CD14-positive monocyte (primary cell): Measurements from ENCODE around the gene MMP15. TPM values are rescaled to one million over a fixed set of nuclear protein-coding genes. Genes with fewer than 3 reads are reported as not detected.

Source experiments
- DNase-seq, 3 donors: peaks; one replicate each; pipeline ENCODE4 v3.0.0-alpha.2; 2011 to 2022
- H2AFZ ChIP-seq: 2 replicates; pipeline ENCODE4 v1.6.0; 2012; ENCODE audit warnings: mild to moderate bottlenecking, low read depth, low read length, inconsistent platforms; ENCODE audit not compliant: insufficient read depth, poor library complexity, severe bottlenecking
- H3K27ac ChIP-seq, 2 donors: 1 replicate in 1 of 2; 2 replicates in 1 of 2; pipeline ENCODE4 v1.5.1; 2012 to 2013; ENCODE audit warnings: low read length in 2 of 2, control low read depth in 1 of 2, inconsistent platforms in 1 of 2, low read depth in 1 of 2, mild to moderate bottlenecking in 1 of 2
- H3K27me3 ChIP-seq, 2 donors: one replicate each; pipeline versions ENCODE4 v1.6.0 to v1.6.1; 2011 to 2013; ENCODE audit warnings: low read length in 2 of 2; ENCODE audit not compliant: control insufficient read depth in 2 of 2, insufficient read depth in 2 of 2
- H3K36me3 ChIP-seq, 2 donors: replicated peaks in 1 of 2; 1 replicate in 1 of 2; 2 replicates in 1 of 2; pipeline versions ENCODE4 v1.5.1 to v1.6.1; 2012 to 2013; ENCODE audit warnings: low read length in 2 of 2, control low read depth in 1 of 2, inconsistent platforms in 1 of 2, mild to moderate bottlenecking in 1 of 2; ENCODE audit not compliant: insufficient read depth in 2 of 2, control insufficient read depth in 1 of 2
- H3K4me1 ChIP-seq, 2 donors: 1 replicate in 1 of 2; 2 replicates in 1 of 2; pipeline versions ENCODE4 v1.5.1 to v1.6.1; 2012 to 2013; ENCODE audit warnings: low read length in 2 of 2, control low read depth in 1 of 2, inconsistent platforms in 1 of 2, mild to moderate bottlenecking in 1 of 2, moderate library complexity in 1 of 2; ENCODE audit not compliant: insufficient read depth in 2 of 2, control insufficient read depth in 1 of 2
- H3K4me2 ChIP-seq: replicated peaks from 2 replicates; pipeline ENCODE3; 2012; ENCODE audit warnings: low read length, moderate library complexity, mild to moderate bottlenecking; ENCODE audit not compliant: poor library complexity, severe bottlenecking; ENCODE audit errors: extremely low read depth
- H3K4me3 ChIP-seq, 3 experiments: fragments of 200-600 bp in 1 of 3; sonication (generic) in 1 of 3; replicated peaks in 1 of 3; 1 replicate in 2 of 3; 2 replicates in 1 of 3; pipeline ENCODE4 v1.5.1; 2011 to 2013; ENCODE audit warnings: low read length in 3 of 3, mild to moderate bottlenecking in 3 of 3, control low read depth in 2 of 3, low read depth in 2 of 3, inconsistent platforms in 1 of 3, moderate library complexity in 1 of 3
- H3K79me2 ChIP-seq: 2 replicates; pipeline ENCODE4 v1.6.0; 2012; ENCODE audit warnings: mild to moderate bottlenecking, control low read depth, inconsistent platforms, low read length, moderate library complexity; ENCODE audit not compliant: insufficient read depth
- H3K9ac ChIP-seq: 2 replicates; pipeline ENCODE4 v1.6.0; 2017; ENCODE audit warnings: low read length, mild to moderate bottlenecking; ENCODE audit not compliant: insufficient read depth, poor library complexity, severe bottlenecking
- H3K9me3 ChIP-seq, 2 donors: replicated peaks in 1 of 2; 1 replicate in 1 of 2; 2 replicates in 1 of 2; pipeline versions ENCODE4 v1.5.1 to v1.6.1; 2012 to 2013; ENCODE audit warnings: low read length in 2 of 2, control low read depth in 1 of 2; ENCODE audit not compliant: control insufficient read depth in 1 of 2, insufficient read depth in 1 of 2
- H4K20me1 ChIP-seq: 2 replicates; pipeline ENCODE4 v1.6.0; 2012; ENCODE audit warnings: mild to moderate bottlenecking, low read length, control low read depth, moderate library complexity; ENCODE audit not compliant: insufficient read depth
- H3K27ac Mint-ChIP-seq, 7 donors: one replicate each; pipeline ENCODE4 v1.8.0; 2020; ENCODE audit warnings: mild to moderate bottlenecking in 7 of 7, mixed read lengths in 7 of 7, moderate library complexity in 6 of 7, inconsistent platforms in 2 of 7
- H3K27me3 Mint-ChIP-seq, 3 donors: one replicate each; pipeline ENCODE4 v1.8.0; 2021 to 2022; ENCODE audit warnings: low read depth in 3 of 3, mild to moderate bottlenecking in 3 of 3, mixed read lengths in 3 of 3, moderate library complexity in 3 of 3, inconsistent platforms in 1 of 3
- H3K36me3 Mint-ChIP-seq, 2 donors: one replicate each; pipeline ENCODE4 v1.8.0; 2020; ENCODE audit warnings: mixed read lengths in 2 of 2, inconsistent platforms in 1 of 2, mild to moderate bottlenecking in 1 of 2
- H3K4me1 Mint-ChIP-seq: one replicate; pipeline ENCODE4 v1.8.0; 2020; ENCODE audit warnings: mild to moderate bottlenecking, mixed read lengths
- H3K4me3 Mint-ChIP-seq, 2 donors: one replicate each; pipeline ENCODE4 v1.8.0; 2020; ENCODE audit warnings: mild to moderate bottlenecking in 2 of 2, mixed read lengths in 2 of 2, moderate library complexity in 1 of 2
- H3K9me3 Mint-ChIP-seq, 7 donors: one replicate each; pipeline ENCODE4 v1.8.0; 2020 to 2022; ENCODE audit warnings: mixed read lengths in 7 of 7, mild to moderate bottlenecking in 6 of 7, moderate library complexity in 6 of 7, inconsistent platforms in 2 of 7
- WGBS: methylation state at CpG from one replicate; pipeline ENCODE4 v1.1.5; 2013; ENCODE audit warnings: missing lambda C conversion rate; ENCODE audit not compliant: insufficient coverage; 5-methylcytosine and 5-hydroxymethylcytosine counted together
- intact Hi-C, 2 donors: fragments of 100-400 bp; cut with micrococcal nuclease; formaldehyde crosslinking; loops; one replicate each; pipeline versions ENCODE4 v1.15.0 to v1.15.1; 2023
- polyA plus RNA-seq, 3 donors: library from polyadenylated mRNA; depleted of rRNA in 1 of 3; unstranded in 2 of 3; stranded (reverse) in 1 of 3; fragments of 300-500 nt in 2 of 3; fragments of >200 nt in 1 of 3; fragmentation: Illumina TruSeq in 2 of 3; gene quantifications; 1 replicate in 2 of 3; 2 replicates in 1 of 3; pipeline ENCODE4 v1.2.3, GENCODE V29; 2012 to 2021
- TF ChIP-seq, protein P1 (sequence below): fragments of 200-600 bp; IDR thresholded peaks from one replicate; pipeline ENCODE4 v1.8.0; 2022; ENCODE audit warnings: antibody characterized with exemption, mild to moderate bottlenecking

MMP15 gene
- polyA plus RNA-seq, 3 donors: not detected

DNA sequence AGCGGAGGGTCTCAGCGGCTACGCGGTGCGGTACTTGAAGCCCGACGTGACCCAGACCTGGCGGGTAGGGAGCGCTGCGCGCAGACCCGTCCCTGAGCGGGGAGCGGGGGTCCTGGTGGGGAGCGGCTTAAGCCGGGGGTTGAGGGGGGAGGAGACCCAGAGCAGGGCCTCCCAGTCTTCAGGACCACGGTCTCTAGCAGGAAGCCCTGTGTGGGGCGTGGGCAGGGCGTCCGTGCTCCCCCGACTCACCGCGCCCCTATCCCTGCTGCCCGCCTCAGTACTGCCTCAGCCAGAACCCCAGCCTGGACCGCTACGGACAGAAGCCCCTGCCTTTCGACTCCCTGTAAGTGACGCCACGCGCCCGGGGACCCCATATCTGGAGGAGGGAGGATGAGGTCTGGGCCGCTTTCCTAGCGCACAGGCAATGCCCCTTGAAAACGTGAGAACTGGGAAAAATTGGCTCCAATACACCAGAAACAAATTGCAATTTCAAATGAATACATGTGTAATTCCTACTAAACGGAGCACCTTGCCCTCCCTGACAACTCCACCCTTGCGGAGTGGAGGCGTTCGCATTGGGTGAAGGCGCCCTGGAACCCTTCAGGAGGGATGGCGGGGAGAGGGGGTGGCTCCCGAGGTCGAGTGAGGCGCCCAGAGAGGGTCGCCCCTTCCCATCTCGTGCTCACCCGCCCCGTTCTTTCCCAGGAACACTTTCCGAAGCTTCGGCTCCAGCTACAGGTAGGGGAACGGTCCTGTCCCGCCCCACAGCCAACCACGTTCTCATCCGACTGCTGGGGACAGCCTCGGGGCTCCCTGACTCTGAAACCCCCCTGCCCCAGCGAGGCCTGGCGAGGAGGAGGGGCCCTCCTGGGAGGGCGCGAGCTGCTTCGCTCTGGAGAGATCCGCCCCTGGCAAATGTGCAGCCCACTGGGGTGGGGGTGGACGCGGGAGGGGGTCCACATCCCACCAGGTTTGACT lies 40.1 kb upstream of the MMP15 start:
- peak overlapping the region; percentile 91 for H2AFZ ChIP-seq
- peaks cover 11% of the 10 kb centered on the region for H3K4me1 Mint-ChIP-seq
- H3K27me3 Mint-ChIP-seq: peaks cover 31 to 37% (median 36%) of the 10 kb centered on the region in 3 donors
- H3K27me3 ChIP-seq: peaks cover 0 to 25% of the 10 kb centered on the region in 2 donors
- H3K4me2 ChIP-seq: peak overlapping the region; percentile 86
- intact Hi-C loops: loop anchor here in 1 of 2 donors (2.0 kb wide), 1 partner anchor 13 kb away; no protein-coding TSS in a partner anchor
- peak overlapping the region in 2 of 7 donors; percentile 13 to 30 for H3K27ac Mint-ChIP-seq
- H3K4me3 ChIP-seq: peak overlapping the region; percentile 20 to 75 (median 37)
- peak overlapping the region; percentile 84 to 92 for H3K4me3 Mint-ChIP-seq
- H3K36me3 ChIP-seq: no peaks in the 10 kb centered on the region
- 37% methylated on average over 35 of the region's 62 CpGs for WGBS
- H3K9me3 ChIP-seq: no peaks in the 10 kb centered on the region
- H3K79me2 ChIP-seq: no peaks in the 10 kb centered on the region
- peak overlapping the region; percentile 59 for H3K9ac ChIP-seq
- H3K27ac ChIP-seq: no peak overlapping the region
- peaks cover 0 to 2% of the 10 kb centered on the region in 2 donors for H3K36me3 Mint-ChIP-seq
- peaks cover 0 to 19% (median 2%) of the 10 kb centered on the region in 7 donors for H3K9me3 Mint-ChIP-seq
- peaks cover 13 to 15% of the 10 kb centered on the region in 2 donors for H3K4me1 ChIP-seq
- DNase-seq: no peak
- H4K20me1 ChIP-seq: no peaks in the 10 kb centered on the region
- TF ChIP-seq, protein P1, sequence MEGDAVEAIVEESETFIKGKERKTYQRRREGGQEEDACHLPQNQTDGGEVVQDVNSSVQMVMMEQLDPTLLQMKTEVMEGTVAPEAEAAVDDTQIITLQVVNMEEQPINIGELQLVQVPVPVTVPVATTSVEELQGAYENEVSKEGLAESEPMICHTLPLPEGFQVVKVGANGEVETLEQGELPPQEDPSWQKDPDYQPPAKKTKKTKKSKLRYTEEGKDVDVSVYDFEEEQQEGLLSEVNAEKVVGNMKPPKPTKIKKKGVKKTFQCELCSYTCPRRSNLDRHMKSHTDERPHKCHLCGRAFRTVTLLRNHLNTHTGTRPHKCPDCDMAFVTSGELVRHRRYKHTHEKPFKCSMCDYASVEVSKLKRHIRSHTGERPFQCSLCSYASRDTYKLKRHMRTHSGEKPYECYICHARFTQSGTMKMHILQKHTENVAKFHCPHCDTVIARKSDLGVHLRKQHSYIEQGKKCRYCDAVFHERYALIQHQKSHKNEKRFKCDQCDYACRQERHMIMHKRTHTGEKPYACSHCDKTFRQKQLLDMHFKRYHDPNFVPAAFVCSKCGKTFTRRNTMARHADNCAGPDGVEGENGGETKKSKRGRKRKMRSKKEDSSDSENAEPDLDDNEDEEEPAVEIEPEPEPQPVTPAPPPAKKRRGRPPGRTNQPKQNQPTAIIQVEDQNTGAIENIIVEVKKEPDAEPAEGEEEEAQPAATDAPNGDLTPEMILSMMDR: no peak

DNA sequence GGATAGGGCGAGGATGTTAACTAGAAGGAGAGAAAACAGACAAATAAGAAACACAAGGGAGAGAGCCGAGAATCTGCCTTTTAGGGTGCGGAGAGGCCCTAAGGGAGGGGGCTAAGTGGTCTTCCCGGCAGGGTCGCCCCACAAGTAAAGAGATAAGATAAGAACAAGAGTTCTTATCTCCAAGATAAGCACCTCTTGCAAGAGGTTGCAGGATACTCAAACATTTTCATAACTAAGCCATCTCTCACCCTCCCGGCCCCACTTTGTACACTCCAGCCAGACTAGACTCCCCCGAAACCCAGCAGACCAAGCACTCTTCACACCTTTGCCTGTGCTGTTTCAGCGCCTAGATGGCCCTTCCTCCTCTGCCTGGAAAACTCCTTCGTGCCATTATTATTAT lies 39.4 kb upstream of the MMP15 start:
- Mint-ChIP-seq H3K27me3 (peaks cover 31 to 37% (median 36%) of the 10 kb centered on the region in 3 donors), H3K36me3 (peaks cover 0 to 2% of the 10 kb centered on the region in 2 donors), H3K4me3 (peak overlapping the region in 1 of 2 donors; percentile 69), H3K27ac (peak overlapping the region in 1 of 7 donors; percentile 66), H3K9me3 (peaks cover 0 to 19% (median 2%) of the 10 kb centered on the region in 7 donors), H3K4me1 (peaks cover 11% of the 10 kb centered on the region)
- Histone ChIP-seq H3K27me3 (peaks cover 0 to 25% of the 10 kb centered on the region in 2 donors), H2AFZ (no peak overlapping the region), H3K9ac (no peak overlapping the region), H3K4me1 (peaks cover 13 to 15% of the 10 kb centered on the region in 2 donors), H3K9me3 (no peaks in the 10 kb centered on the region), H3K36me3 (no peaks in the 10 kb centered on the region), H4K20me1 (no peaks in the 10 kb centered on the region), H3K79me2 (no peaks in the 10 kb centered on the region), H3K4me2 (no peak overlapping the region), H3K4me3 (no peak overlapping the region), H3K27ac (no peak overlapping the region)
- TF ChIP-seq, protein P1: no peak
- WGBS: 100% methylated on average over 1 of the region's 9 CpGs
- intact Hi-C loops: no loop called here
- no peak for DNase-seq
